Femur (tissue), 1 donor: ENCODE measurements around the gene GNAI3.

Source experiments
- DNase-seq: peaks from one replicate; pipeline ENCODE4 v3.0.0-alpha.2; 2017

The GNAI3 gene

DNA sequence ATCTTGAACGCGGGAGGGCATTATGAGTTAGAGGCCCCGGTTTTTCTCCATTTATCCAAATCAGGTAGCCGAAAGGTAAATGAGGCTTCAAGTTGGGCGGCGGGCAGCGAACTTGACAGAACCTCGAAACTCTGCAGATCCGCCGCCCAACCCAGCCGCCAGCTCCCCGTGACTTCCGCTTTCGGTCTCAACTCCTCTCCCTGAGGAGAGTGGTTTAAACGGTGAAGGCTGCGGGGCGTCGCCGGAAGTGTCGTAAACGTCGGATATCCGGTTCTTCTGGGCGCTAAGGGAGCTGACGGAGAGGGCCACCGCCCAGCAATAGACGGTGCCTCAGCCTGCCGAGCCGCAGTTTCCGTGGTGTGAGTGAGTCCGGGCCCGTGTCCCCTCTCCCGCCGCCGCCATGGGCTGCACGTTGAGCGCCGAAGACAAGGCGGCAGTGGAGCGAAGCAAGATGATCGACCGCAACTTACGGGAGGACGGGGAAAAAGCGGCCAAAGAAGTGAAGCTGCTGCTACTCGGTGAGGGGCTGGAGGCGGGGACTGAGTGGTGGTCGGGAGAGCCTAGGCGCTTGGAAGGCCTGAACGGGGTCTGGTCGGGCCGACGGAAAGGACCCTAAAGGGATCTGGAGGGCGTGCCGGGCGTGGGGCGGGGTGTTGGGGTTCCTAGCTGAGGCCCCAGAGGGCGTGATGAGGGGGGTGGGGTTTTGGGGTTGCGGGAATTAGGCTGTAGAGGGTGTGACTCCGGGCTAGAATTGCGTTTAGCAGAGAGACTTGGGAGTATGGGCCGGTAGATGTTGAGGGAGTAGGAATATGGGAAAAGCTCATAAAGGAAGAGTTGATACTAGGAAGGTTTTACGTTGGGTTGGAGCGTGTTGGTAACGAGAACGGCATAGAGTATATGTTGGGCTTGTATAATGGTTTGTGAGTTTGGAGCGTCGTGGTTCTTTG lies at the start of gene GNAI3:
Gene GNAI3, plus strand, starts transcription at position 295 of the 947 bp plus-strand sequence. Its CDS starts 106 bp downstream, at position 401.
- peak; percentile 98 for DNase-seq

DNA sequence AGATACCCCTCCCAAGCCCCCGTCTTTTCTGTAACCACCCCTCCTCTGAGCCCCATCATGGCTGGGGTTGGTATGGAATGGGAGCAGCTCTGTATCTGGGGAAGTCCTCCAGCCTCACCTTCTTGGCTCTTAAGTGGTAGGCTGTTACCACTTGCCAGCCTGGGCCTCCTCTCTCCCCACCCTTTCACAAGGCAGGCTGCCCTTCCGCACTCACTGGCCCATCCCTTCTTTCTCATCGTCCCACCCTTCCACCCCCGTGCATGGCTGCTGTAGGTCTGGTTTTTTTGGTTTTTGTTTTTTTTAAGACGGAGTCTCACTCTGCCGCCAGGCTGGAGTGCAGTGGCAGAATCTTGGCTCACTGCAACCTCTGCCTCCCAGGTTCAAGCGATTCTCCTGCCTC lies 49.3 kb upstream of the GNAI3 start:
- no peak for DNase-seq

DNA sequence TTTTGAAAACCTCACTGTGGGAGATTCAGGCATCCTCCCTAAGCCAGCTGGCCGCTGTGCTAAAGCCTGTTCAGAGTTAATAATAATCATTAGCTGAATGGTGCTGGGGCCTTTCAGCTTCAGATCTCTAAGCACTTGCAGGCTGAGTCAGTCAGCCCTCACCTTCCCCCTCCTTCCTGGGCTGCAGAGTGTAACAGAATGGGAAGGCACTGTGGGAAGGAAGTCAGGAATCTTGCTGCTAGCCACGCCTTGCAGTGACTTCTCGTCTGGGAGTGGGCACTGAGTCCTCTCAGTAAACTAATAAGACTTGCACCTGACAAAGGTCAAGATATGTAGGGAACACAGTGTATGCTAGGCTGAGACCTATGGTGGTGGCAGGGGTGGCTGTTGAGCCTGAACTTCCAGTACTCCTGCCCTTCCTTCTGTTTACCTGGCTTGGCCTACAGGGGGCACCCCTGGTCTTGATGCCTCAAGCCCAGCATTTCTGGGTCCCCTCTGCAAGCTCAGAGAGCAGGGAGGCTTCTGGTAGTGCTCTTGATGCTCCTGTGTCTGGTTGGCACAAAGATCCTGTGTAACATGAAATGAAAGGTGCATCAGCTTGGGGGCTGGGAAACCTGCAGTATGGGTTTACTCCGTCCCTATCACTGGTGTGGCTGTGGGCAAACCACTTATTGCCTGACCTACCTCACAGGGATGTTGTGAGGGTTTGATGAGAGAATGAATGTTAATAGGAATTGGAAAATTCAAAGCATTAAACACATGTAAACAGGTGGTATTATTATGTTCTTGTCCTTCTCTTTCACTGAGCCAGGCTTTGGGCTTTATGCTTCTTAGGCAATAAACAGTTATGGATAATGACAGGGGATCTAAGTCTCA lies 48.5 kb upstream of the GNAI3 start:
- DNase-seq, result no peak

DNA sequence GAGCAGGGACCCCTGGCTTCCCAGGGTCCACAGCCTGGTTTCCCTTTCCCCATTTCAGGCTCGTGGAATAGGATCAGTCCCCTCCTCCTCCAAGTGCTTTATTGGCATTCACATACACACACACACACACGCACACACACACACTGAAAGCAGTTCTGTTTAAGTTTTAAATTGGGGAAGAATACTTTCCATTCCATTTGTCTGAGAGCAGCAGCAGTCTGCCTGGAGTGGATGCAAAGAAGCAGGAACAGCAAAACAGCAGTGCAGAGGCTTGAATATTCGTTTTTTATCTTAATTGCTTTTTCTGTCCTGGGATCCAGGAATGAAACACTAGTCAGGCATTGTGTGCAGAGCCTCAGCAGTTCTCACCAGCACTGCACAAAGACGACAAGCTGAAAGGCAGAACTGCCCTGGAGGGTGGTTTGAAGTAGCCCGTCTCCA lies 47.5 kb upstream of the GNAI3 start:
- DNase-seq, result no peak

DNA sequence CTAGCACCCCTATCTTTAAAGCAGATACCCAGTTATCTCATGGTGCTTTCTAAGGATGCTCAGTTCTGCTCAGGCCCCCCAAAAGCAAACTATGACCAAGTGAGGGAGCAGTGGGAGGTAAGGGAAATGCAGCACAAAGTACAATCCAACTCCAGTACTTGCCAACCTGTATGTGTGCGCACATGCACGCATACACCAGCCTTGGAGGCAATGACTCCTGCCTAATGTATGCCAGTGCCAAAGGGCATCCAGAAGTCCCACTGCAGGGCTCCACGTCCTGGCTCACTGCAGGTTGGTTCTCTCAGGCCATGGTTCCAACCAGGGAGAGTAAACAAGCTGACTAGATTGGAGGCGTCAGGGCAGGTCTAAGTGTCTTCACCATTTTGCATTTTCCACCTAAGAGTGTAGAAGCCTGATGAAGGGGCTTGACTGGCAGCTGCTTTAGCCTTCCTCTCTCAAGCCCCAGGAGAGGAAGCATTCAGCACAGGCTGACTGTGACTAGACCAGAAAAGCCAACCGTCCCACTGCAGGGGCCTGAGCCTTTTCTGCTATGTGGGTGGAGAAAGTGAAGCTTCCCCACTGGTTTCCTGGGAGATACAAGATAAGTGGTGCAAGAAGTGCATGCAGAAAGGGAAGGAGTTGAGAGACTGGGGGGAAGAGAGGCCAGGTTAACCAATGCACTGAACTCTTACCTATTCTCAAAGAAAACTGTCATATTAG lies 46.6 kb upstream of the GNAI3 start:
- no peak for DNase-seq

DNA sequence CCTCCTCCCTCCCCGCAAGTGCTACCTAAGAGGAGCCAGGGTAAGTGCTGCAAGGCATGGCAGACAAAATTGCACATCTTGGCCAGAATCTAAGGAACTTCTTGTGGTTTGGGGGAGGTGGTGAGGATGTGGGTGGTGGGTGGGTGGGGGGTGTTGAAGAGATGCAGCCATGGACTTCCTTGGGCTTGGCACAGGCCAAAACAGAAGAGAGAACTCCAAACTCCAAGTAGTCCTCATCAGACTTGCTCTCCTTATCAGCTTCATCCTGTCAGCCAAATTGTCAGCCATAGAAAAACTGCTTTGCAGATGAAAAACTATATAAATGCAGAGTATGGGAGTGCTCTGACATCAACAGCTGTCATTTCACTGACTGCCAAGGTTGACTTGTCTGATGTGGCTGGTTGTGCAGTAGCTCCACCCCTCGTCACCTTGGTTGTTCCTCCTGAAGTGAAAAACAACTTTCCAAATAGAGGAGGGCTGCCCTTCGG lies 46.0 kb upstream of the GNAI3 start:
- no peak for DNase-seq

DNA sequence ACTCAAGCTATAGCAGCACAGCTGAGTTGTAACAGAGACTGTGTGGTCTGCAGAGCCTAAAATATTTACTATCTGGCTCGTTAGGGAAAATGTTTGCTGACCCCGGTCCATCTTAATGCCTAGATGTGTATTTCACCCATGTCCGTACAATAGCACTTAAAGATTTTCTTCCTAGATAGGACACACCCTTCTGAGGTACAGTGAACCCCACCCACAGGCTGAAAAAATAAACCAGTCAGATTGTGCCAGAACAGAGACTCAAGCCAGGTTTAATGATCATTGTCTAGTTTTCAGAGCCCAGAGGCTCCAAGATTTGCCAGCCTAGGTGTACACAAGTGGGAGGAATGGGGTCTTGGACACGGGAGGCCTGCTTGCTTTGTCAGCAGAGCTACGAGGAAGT lies 44.5 kb upstream of the GNAI3 start:
- no peak for DNase-seq

DNA sequence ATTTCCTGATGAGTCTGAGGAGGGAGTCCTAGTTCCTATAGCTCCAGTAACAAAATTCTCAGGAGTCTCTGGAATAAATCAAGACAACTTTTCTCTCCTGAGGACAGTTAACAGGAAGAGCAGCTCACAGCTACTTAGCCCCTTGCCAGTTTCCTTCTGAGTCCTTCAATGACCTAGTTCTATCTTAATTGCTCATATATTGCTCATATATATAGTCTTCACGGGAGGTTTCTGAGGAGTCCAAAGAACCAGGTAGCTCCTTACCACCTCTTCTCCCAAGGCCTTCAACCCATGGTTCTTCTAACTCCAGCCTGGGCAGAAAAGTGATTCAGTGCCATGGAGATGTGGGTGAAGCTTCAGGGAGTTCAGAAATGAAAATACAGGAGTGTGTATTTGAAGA lies 43.4 kb upstream of the GNAI3 start:
- no peak for DNase-seq

DNA sequence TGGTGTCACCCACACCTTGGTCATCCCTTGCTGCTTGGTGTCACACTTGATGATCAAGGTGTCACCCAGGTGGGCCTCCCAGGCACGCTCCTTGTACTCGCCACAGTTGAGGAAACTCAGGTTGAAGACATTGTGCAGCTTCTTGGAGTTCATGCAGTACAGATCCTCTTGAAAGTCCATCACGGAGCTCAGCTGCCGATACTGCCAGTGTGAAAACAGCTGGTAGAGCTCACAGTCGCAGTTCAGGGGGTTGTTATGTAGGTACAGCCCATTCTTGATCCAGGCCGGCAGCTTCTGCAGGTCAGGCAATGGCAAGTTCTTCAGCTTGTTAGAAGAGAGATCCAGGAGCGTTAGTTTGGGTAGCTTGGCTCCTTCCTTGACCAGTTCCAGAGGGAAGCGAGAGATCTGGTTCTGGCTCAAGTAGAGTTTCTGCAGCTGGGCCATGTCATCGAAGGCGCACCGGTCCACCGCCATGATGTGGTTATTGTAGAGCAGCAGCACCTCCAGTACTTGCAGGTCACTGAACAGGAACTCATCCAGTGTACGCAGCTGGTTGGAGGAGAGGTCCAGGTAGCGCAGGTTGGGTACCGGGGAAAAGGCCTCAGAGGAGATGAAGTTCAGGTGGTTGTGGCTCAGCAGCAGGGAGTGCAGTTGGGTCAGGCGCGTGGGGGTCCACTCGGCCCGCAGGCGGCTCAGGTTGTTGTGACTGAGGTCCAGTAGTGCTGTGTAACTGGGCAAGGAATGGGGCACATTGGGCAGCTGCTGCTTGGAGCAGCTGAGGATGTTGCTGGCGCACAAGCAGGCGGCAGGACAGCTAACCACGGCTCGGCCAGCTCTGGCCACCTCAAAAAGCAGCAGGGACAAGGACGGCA lies 40.2 kb upstream of the GNAI3 start:
- no peak for DNase-seq

DNA sequence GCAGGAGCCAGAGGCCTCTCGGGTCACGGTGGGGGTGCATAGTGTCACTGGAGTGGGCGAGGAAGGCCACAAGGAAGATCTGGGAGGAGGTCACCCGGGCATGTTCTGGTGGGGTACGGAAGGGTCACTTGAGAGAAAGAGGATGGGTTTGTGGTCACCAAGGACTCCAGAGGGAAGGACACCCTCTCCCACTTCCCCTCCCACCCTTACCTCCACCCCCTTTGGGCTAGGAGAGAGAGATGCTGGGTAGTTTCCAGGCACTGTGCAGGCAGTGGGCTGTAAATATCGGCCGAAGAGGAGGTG lies 39.6 kb upstream of the GNAI3 start:
- no peak for DNase-seq

DNA sequence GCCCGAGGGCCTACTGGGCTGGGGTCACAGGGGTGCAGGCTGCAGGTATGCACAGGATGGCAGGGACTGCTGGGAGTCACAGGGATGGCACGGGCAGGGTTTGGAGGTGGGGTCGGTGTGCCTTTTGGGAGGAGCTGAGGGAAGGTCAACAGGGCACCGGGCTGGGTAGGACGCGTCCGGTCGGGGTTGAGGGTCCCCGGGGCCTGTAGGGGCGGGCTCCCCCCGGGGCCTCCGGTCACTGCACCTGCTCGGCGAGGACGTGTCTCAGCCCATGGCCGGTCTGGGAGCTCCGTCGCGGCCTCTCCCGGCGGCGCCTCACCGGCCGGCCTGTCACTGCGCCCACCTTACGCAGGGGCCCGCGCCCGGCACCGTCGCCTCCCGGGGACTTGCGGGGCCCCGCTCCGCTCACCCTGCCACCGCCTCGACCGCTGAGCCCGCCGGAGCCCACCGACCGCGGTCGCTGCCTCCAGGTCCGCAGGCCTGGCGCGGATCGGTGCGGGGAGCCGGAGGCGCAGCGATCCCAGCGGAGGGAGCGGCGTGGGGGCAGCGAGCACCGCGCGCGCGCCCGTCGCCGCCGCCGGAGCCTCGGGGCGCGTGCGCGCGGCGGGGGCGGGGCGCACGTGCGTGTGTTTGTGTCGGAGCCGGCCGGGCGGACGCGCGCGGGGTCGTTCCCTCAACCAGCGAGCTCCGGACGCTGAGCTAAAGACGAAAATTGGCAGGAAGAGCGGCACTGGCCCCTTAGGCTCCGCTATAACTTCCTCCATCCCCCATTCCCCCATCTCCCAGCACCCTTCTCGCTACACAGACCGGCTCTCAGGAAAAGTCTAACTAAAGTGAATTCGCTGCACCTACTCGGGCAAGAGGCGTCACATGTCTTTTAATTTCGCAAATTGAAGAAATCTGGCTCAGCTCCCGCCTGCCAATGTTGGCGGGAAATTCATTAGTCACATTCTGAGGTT lies 39.0 kb upstream of the GNAI3 start, which contains the start of gene AMIGO1:
Gene AMIGO1, minus strand, starts transcription at position 552 of the 959 bp plus-strand sequence. CDS start 815 bp downstream, outside the sequence.
- DNase-seq, result peak; percentile 74

DNA sequence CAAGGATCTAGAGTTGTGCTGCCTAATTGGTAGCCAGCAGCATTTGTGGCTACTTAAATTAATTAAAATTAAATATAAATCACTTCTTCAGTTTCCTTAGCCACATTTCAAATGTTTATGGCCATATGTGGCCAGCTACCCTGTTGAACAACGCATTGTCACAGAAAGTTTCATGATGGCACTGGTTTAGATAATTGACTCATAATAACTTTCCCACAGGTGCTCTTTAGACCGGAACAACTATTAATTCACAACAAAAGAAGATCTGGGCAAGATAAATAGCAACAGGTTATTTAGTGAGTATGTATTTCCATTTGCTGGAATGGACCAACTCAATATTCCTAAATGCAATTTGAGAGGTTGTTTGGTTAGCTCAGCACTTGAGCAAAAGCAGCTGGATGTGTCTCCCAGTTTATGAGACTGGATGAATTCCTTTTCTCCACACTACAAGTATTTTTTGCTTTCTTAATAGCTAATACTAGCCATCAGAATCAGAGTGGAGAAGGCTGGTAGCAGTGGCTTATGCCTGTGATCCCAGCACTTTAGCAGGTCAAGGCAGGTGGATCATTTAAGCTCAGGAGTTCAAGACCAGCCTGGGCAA lies 35.2 kb upstream of the GNAI3 start:
- no peak for DNase-seq

DNA sequence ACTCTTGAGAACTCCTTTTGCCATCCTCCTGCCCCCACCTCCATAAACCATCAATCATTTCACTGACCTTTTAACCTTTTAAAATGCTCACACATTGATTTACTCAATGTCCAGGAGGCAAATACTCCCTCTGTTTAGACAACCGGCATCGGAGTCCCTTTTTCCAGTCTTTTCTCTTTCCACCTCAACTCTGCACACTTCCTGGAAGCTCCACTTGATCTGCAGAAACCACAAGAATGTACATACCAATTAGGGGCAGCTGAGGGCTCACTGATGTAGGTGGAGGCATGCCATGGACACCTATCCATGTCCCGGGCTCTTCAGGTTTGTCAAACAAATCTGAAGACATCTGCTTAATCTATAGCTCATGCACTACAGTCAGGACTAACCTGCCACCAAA lies 33.6 kb upstream of the GNAI3 start:
- no peak for DNase-seq

DNA sequence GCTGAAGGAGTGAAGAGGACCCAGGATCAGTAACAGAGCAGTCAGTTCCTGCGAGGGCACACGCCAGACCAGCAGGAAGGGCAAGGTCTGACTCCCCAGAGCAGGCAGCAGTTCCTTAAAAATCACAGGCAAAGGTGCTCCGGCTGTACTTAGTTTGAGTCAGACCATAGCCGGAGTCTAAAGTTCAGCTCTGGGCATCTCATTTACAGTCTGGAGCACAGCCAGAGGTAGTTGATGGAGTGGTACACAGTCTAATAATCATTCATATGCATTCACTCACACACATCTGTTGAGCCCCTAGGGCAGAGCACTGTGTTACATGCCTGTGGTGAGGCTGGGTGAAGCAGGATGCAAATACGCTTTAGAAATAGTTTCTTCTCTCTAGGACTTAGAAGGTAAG lies 31.5 kb upstream of the GNAI3 start:
- DNase-seq, result no peak

DNA sequence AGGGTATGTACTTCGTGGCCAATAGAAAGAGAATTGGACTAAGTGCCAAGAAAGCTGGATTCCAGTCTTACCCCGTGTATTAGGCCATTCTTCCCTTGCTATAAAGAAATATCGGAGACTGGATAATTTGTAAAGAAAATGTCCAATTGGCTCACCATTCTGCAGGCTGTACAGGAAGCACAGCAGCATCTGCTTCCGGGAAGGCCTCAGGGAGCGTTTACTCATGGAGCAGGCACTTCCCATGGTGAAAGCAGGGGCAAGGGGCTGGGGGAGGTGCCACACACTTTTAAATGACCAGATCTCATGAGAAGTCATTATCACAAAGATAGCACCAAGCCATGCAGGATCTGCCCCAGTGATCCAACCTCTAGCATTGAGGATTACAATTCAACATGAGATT lies 31.1 kb upstream of the GNAI3 start:
- no peak for DNase-seq

DNA sequence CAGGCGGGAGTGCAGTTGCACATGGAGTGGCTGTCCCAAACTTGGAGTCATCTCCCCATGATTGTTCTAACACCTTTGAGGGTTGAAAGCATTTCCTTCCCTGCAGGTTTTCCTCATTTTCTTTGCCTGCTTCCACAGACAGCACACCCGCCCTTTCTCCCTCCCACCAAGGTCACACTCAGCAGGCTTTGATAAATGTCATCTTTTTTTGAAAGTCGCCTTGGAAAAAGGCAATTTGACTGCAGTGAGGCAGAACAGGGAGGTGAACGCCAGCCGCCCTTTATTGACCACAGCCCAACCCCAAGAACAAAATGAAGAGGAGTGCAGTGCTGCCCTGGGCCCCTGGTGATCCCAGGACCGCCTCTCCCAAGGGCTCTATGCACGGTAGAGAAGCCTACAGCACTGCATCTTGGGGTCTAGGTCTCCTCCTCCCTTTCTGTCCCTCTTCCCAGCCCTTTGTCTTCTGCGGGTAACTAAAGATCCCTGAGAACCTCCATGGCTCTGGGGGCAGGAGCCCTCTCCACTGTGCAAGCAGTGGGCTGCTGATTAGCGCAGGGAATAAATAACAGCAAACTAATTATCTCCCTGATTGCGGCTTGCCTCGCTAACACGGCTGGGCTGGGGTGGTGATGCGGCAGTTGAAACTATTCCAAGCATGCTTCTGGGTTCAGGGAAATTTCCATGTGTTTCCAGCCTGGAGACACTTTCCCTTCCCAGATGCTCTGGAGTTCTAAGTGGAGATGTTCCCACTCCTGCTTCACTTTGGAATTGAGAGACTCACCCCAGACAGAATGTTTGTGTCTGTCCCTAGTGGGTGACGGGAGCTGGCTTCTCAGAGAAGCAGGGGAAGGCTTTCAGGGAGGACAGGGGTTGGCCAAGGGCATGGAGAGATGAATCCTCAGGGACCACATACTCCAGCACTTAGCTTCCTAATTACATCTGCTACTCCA lies 27.1 kb upstream of the GNAI3 start:
- no peak for DNase-seq

DNA sequence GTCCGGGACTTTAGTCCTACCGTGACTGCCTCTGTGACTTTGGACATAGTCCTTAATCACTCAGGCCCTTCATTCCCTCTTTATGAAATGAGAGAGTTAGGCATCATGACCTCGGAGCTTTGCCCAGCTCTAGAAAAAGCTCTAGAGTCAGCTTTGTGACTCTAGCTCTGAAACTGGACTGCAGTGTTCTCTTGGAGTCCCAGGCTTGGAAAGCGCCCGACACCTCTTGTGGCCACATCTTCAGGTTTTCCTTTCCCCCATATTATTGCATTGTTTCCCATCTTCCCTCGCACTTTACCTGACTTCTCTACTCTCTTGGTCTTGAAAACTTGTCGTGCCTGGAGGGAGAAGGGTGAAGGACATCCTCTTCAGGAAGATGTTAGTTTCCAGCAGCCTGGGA lies 26.4 kb upstream of the GNAI3 start:
- DNase-seq, result no peak

DNA sequence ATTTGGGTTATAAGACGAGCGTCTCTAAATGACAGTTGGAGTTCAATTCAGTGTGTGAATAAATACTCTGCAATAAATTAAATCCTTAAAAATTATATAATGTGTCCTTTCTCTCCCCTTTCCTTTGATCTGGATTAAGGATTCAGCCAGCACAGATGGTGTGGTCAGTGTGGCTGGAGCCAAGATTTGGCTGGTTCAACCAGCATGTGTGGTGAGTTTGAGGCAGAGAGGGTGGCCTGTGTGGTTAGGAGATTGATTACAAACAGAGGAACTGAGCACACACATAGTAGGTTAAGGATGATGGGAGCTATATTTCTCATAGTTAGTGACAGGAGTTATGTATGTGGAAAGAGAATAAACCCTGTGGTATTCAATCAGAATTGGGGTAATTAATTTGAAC lies 24.7 kb upstream of the GNAI3 start:
- DNase-seq, result no peak
